ENCODE results near the gene BMERB1.
"Not testable (repeated sequence)": the region's sequence is repeated elsewhere in the genome, so short reads cannot be mapped to it uniquely, and the experiment has no call there.

BMERB1 gene

DNA sequence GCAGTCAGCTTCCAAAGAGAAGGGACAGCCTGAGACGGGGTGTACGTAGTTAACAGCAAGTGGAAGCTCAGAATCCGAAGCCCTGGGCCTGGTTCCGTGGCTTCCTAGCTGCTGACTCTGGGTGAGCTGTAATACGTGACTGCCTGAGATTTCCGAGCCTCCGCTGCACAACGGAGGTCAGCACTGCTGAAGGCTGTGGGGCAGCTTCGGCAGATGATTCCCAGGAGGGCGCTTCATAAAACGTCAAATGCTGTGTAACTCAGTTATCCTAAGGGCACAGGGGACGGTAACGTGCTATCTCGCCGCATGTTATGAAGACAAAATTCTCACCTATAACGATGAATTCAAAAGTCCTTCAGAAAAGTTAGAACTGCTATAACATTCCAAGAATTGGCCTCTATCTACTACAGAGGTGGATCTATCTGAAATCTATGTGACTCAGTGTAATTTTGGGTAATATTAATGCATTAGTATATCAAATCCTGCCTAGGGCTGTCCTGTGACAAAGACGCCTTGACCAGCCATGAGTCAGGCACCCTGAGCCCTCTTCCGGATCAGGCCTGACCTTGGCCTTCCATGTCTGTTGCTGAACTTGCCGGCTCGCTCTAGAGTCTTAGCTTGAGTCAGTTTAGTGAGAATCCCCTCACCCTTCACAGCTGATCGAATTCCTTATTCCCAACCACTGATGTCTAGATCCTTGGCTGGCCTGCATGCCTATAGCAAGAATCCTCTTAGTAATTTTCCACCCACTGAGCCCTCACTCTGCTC is 165.1 kb downstream of the BMERB1 start:
- no peak for DNase-seq

DNA sequence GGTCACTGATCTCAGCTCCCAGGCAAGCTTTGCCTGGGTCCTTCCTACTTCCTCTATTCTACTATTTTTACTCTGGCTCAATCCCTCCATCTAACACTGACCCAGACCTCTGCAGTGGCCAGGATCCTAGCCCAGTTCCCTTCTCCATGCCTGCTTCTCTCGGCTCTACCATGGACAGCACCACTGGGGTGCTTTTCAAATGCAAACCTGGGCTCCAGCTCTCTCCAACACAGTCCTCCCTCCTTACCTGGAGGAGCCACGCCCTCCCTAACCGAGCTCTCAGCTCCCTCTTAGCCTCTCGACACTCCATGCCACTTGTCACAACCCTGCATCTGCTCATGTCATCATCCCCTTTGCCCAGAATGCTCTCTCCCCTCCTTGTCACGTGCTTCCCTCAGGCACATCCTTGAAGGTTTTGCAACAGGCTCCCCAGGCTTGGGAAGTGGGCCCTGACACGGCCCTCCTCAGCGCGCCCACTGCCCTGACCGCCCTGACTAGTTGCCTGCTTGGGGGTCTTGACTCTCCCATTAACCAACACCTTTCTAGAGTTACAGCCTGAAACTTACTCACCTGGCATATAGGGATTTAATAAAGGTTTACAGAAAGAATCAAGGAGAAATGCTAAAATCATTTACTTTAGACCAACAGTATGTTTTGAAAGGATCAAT is 167.0 kb downstream of the BMERB1 start:
- DNase-seq, result no peak

GRCh38 chr16:15602285-15603044 is 168.1 kb downstream of the BMERB1 start:
- DNase-seq, result no peak

- DNase-seq, result no peak
Observed at GRCh38 chr16:15604460-15605440, 170.4 kb downstream of the BMERB1 start.

GRCh38 chr16:15605839-15606517 is 171.6 kb downstream of the BMERB1 start:
- no peak for DNase-seq

- no peak for DNase-seq
Observed at GRCh38 chr16:15606518-15607220, 172.3 kb downstream of the BMERB1 start.

DNA sequence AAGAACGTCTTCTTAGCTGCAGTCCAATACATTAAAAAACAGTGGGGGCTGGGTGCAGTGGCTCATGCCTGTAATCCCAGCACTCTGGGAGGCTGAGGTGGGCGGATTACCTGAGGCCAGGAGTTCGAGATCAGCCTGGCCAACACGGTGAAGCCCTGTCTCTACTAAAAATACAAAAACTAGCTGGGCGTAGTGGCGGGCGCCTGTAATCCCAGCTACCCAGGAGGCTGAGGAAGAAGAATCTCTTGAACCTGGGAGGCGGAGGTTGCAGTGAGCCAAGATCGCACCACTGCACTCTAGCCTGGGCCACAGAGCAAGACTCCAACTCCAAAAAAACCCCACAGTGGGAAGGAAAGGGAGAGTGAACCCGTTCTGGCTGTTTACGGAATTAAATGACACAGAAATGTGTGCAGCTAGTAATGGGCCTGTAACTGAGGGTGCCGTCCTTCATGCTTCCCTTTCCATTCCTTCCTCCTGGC is 172.9 kb downstream of the BMERB1 start:
- DNase-seq, result not testable (repeated sequence)

- no peak for DNase-seq
Observed at GRCh38 chr16:15607700-15608396, 173.5 kb downstream of the BMERB1 start.

DNA sequence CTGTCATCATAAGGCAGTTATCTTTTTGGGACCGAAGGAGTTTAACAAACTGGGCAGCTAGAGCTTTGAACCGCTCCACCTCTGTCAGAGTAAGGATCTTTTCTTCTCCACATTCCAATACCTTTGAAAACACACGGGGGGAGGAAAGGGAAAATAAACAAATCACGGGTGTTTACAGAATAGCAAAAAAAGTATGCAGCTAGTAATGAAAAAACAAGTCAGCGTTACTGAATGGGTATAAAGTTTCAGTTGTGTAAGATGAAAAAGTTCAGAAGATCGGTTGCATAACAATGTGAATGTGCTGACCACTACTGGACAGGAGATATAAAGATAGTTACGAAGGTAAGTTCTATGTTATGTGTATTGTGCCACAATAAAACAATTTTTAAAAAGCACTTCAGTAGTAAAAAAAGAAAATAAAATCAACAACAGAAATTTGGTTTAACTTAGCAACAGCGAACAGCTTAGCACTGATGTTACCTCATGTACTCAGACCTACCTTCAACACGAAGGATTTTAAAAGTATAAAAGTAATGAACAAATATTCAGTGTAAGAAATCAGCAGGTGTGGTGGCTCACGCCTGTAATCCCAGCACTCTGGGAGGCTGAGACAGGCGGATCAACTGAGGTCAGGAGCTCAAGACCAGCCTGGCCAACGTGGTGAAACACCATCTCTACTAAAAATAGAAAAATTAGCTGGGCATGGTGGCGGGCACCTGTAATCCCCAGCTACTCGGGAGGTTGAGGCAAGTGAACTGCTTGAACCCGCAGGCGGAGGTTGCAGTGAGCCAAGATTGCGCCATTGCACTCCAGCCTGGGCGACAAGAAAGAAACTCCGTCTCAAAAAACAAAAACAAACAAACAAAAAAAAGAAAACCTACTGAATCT is 174.3 kb downstream of the BMERB1 start:
- DNase-seq, result no peak

DNA sequence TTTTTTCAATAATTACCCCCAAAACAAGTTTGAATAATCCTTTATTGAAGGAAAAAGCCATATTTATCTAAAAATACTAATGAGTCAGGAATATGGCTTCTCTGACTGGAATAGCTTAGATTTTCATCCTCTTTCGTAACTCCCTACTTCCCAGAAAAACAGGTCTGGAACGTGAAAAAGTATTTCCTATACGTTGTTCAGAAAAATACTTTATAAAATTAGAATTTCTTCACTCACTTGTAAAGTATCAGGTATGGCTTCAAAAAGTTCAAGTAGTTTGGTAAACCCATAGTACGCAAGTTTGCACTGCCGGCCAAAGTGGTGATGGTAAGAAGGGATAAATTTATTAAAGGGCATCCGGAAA is 174.9 kb downstream of the BMERB1 start:
- DNase-seq, result no peak

DNA sequence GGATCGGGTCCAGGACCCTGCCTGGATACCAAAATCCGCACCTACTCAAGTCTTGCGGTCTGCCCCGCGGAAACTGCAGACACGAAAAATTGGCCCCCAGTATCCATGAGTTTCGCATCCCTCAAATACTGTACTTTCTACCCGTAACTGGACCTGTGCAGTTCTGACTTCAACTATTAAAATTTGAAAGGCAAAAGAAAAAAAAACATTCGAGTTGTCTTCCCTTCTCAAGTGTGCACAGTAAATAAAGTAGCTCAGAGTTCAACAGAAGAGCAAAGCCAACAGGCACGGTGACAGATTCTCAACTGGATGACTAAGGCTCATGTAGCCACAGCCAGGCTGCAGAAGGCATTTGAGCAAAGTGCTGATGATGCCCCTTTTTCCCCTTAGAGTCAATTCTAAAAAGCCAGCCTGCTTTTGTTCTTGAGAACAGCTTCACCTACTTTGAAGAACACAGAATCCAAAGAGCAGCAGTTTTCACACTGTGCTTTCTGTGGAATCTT is 176.0 kb downstream of the BMERB1 start:
- DNase-seq, result no peak

DNA sequence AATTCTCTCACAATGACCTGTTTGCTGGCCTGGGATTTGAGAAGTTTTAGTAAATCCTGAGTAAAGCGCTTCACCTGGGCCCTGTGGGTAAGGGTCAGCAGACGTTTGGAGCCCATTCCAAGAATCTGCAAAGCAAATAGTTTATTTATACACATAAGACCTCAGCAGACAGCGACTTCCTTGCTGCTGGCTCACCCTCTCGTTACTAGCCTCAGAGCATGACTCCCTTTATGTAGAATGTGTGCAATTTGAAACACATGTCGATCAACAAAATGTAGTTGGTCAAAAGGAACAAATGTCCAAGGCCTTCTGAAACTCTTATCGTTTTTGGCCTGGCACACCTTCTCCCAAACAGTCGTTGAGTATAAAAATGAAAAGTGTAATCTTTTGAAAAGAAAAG is 177.2 kb downstream of the BMERB1 start:
- no peak for DNase-seq

DNA sequence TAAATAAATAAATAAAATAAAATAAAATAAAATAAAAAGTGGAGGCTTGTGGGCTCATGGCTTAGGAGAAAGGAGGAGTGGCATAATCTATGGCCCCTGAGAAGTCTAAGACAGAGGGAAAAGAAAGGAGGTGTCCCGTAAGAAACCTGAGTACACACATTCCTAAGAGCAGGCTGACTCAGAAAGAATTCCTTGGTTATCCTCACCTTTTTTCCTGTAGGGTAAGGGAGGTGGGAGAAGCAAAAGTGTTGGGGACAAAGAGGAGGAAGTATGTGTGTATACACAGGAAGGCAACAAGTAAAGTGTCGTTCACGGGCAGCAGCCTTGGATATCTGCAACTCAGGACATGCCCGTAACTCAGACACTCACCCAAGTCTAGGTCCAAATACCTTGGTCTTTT is 179.3 kb downstream of the BMERB1 start:
- DNase-seq, result no peak

DNA sequence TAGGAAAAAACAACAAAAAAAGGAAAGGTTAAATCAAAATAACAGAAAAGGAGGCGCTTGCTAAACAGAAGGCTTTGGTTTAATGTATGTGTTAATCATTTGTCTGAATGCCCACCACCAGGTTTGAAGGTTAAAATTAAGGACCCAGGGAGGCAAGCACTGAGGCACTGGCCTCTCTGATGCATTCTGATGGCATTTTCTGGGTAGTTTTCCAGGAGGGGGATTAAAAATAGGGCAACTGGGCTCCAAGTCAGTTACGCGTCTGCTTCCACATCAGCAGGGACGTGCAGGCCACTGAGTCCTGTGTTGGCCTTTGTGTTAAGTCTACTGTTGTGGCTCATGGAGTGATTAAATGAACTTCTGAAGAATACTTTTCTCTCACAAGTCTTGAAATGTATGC is 181.6 kb downstream of the BMERB1 start:
- DNase-seq, result no peak

- no peak for DNase-seq
Observed at GRCh38 chr16:15616475-15617165, 182.2 kb downstream of the BMERB1 start.

DNA sequence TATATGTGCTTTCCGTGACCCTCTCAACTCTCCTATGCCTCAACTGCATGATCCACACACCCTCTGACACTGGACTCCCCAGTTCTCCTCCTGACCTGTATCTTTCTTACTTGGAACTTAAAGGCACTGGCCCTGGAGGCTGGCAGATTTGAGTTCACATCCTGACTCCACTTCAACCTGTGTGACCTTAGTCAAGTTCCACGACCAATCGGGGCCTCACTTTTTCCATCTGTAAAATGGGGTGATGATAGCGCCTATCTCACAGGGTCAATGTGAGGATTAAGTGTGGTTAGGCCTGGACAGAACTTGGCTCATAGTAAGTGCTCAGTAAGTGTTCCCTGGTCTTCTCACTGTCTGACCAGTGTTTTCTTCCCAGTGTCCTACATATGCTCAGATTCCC is 183.5 kb downstream of the BMERB1 start:
- DNase-seq, result no peak

DNA sequence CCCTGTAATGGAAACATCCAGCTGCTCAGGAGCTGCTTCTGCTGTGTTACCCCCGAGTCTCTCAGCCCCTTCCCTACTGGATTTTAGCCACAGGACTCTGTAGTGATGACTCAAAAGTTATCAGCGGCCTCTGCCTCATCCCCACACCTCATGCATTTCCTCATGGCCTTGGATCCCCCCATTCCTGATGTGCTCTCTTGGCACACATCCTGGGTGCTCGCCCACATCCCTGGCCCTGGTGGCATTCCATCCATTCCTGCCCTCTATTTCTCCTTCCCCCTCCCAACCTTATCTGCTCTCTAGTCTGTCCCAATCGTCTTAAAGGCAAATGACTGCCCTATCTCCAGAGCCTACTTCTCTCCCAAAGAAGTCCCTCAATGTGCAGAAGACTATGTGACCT is 184.0 kb downstream of the BMERB1 start:
- DNase-seq, result no peak

GRCh38 chr16:15620611-15621195 is 186.3 kb downstream of the BMERB1 start:
- DNase-seq, result no peak

All from eye (tissue), 1 donor.